IPS DF 6.9 (cell line): ENCODE results near the gene CTDSP2.
"Not testable (repeated sequence)": the region's sequence is repeated elsewhere in the genome, so short reads cannot be mapped to it uniquely, and the experiment has no call there.

Experiments used
- DNase-seq: peaks from one replicate; pipeline ENCODE4 v3.0.0-alpha.2; 2013; ENCODE audit warnings: low read depth, low spot score
- H3K27ac ChIP-seq: one replicate; pipeline ENCODE4 v1.5.1; 2013; ENCODE audit warnings: low read length, control low read depth
- H3K27me3 ChIP-seq: 2 replicates; pipeline ENCODE4 v1.6.1; 2013; ENCODE audit warnings: mild to moderate bottlenecking, low read length; ENCODE audit not compliant: control insufficient read depth, insufficient read depth
- H3K36me3 ChIP-seq: 2 replicates; pipeline ENCODE4 v1.6.1; 2013; ENCODE audit warnings: low read length; ENCODE audit not compliant: control insufficient read depth, insufficient read depth
- H3K4me1 ChIP-seq: 2 replicates; pipeline ENCODE4 v1.6.1; 2013; ENCODE audit warnings: low read length; ENCODE audit not compliant: control insufficient read depth, insufficient read depth
- H3K4me3 ChIP-seq: 2 replicates; pipeline ENCODE4 v1.5.1; 2013; ENCODE audit warnings: mild to moderate bottlenecking, low read length
- H3K9me3 ChIP-seq: 2 replicates; pipeline ENCODE4 v1.6.1; 2013; ENCODE audit warnings: low read length, inconsistent platforms; ENCODE audit not compliant: control insufficient read depth, insufficient read depth
- WGBS: extraction: QIAGEN DNeasy Blood & Tissue Kit; methylation state at CpG from one replicate; pipeline ENCODE4 v1.1.7; 2013; ENCODE audit warnings: mixed read lengths, missing lambda C conversion rate; ENCODE audit not compliant: insufficient read length, insufficient coverage; 5-methylcytosine and 5-hydroxymethylcytosine counted together

CTDSP2 gene

DNA sequence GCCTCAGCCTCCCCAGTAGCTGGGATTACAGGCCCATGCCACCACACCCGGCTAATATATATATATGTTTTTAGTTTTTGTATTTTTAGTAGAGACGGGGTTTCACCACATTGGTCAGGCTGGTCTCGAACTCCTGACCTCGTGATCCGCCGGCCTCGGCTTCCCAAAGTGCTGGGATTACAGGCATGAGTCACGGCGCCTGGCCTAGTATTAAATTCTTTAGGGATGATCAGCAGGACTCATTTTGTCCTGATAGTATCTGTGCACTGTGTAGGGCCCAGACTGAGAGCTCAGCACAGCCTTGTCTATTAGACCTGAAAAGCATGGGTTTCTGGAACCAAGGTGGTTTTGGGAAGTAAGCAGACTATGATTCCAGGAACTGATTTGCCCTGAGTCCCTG is 34.5 kb upstream of the CTDSP2 start:
- not testable (repeated sequence) for H3K4me1 ChIP-seq, DNase-seq, H3K27me3 ChIP-seq, H3K9me3 ChIP-seq, H3K4me3 ChIP-seq, H3K27ac ChIP-seq, H3K36me3 ChIP-seq
- WGBS, result no CpG with 5 or more reads among the region's 9 CpGs

DNA sequence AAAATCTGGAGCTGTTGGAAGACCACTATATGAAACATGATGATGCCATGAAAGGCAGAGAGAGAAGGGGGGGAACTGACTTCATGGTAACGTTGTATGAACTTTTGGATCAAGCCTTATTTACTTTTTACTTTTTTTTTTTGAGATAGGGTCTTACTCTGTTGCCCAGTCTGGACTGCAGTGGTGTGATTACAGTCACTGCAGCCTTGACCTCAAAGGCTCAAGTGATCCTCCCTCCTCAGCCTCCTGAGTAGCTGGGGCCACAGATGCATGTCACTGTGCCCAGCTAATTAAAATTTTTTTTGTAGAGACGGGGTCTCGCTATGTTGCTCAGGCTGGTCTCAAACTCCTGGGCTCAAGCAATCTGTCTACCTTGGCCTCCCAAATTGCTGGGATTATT is 31.3 kb upstream of the CTDSP2 start:
- Histone ChIP-seq H3K36me3 (no peaks in the 10 kb centered on the region), H3K27me3 (no peaks in the 10 kb centered on the region), H3K4me1 (no peaks in the 10 kb centered on the region), H3K4me3 (no peak overlapping the region), H3K27ac (no peak overlapping the region), H3K9me3 (no peaks in the 10 kb centered on the region)
- WGBS, result no CpG with 5 or more reads among the region's 3 CpGs
- DNase-seq, result no peak

DNA sequence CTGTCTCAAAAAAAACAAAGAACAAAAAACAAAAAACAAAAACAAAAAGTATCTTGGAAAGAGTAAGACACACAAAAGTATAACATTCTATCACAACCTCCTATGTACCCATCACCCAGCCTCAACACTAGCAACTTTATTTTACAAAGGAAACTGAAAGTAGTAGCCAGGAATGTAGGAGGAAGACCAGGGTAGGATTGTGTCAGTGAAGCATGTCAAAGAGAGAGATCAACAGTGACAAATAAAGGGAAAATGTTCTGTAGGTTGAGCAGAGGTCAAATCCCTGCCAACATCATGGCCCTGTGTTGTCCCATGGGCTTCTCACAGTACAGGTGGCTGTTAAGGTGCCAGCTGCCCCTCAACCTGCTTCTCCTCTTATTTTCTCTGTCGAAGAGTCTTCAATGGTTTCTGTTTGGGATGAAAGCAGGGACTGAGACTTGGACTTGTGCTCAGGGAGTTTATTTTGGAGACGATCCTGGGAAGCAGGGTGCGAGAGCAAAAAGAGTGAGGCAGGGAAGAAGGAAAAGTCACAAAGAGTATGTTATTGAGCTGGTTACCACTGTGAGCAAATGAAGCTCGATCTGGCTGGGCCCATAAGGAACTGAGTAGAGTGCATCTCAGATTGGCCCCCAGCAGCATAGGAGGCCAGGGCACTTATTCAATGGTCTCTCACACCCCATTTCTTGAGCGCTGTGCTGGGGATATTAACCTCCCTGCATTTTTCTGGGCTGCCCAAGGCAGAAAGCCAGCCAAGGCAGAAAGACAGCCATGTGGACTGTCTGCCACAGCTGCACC is 29.4 kb upstream of the CTDSP2 start:
- H3K4me1 ChIP-seq, result no peaks in the 10 kb centered on the region
- no peak overlapping the region for H3K4me3 ChIP-seq
- H3K36me3 ChIP-seq, result no peaks in the 10 kb centered on the region
- H3K27me3 ChIP-seq, result no peaks in the 10 kb centered on the region
- WGBS, result no CpG with 5 or more reads among the region's 5 CpGs
- no peaks in the 10 kb centered on the region for H3K9me3 ChIP-seq
- H3K27ac ChIP-seq, result no peak overlapping the region
- DNase-seq, result no peak

DNA sequence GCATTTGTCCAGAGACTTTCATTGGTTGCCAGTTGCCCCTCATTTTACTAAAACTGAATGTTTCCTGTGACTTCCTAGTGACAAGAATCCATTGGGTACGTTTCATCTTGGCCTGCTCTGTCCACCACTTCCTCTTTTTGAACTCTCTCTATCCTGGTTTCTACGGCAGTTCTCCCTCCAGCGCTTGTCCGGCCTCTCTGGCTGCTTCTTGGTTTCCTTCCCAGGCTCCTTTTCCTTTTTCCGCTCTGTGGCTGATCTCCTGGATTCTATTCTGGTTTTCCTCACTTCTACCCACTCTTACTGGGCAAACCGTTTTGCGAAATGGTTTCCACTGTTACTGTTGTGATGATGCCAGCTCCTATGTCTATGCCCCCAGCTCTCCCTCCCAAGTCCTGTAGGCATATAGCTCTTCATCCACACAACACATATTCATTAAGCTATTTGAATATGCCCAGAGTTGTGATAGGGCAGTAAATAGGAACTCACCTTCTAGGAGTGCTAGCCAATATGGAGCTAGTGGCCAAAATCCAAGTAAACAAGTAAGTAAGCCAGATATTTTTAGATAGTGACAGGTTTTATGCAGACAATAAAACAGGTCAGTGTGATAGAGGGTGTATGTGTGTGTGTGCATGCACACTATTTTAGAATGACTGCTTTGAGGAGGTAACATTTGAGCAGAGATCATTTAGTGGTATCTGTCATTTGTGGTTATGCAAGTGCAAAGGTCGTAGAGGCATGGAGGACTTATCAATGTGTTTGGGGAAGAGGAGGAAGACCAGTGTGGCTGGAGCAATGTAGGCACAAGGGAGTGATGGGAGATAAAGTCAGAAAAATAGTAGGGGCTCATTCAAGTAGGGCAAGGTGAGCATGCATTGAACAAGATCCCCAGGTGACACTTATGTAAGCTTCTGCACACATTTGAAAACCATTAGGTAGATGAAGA is 27.9 kb upstream of the CTDSP2 start:
- Histone ChIP-seq H3K27ac (no peak overlapping the region), H3K27me3 (no peaks in the 10 kb centered on the region), H3K9me3 (no peaks in the 10 kb centered on the region), H3K4me1 (no peaks in the 10 kb centered on the region), H3K36me3 (no peaks in the 10 kb centered on the region), H3K4me3 (no peak overlapping the region)
- WGBS, result no CpG with 5 or more reads among the region's 8 CpGs
- DNase-seq, result no peak

DNA sequence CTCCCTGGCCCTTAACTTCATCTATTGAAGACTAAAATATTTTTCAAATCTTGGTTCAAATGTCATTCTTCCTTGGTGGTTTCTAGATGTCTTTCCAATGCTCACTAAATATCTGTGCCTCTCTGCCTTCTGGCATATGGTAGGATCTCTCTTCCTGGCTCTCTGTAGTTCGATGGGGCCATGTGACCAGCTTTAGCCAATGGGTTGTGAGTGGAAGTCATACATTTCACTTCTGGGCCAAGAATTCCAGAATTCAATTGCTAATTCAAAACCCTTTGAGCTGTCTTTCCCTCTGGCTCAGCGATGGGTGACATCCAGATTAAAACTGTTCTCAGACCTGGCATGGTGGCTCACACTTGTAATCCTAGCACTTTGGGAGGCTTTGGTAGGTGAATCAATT is 25.8 kb upstream of the CTDSP2 start:
- no peak overlapping the region for H3K27ac ChIP-seq
- DNase-seq, result no peak
- no peaks in the 10 kb centered on the region for H3K36me3 ChIP-seq
- H3K4me1 ChIP-seq, result peaks cover 2% of the 10 kb centered on the region; the same call in 1 of the 2 replicates
- no peaks in the 10 kb centered on the region for H3K9me3 ChIP-seq
- no peak overlapping the region for H3K4me3 ChIP-seq
- whole genome bisulfite sequencing, result no CpG with 5 or more reads among the region's 2 CpGs
- no peaks in the 10 kb centered on the region for H3K27me3 ChIP-seq

DNA sequence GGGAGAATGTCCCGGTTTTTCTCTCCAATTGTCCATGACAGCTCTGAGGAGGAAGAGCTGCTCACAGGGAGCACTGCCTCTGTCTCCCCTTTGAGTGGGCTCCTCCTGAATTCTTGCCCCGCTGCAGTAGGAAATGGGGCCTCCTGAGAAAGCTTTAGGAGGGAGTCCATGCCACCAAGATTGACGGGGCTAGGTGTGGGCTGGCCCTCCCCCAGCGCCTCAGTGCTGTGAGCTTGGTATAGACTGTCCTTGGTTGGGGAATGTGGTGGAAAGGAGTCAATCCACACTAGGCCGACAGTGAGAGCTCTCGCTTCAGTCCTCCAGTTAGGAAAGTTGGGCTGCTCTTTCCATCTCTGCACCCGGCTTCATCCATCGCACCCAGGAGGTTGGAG is 23.4 kb upstream of the CTDSP2 start:
- H3K9me3 ChIP-seq, result no peaks in the 10 kb centered on the region
- DNase-seq, result no peak
- WGBS, result no CpG with 5 or more reads among the region's 8 CpGs
- no peaks in the 10 kb centered on the region; the same call in 1 of the 2 replicates for H3K27me3 ChIP-seq
- no peak overlapping the region for H3K4me3 ChIP-seq
- H3K27ac ChIP-seq, result no peak overlapping the region
- no peaks in the 10 kb centered on the region for H3K36me3 ChIP-seq
- H3K4me1 ChIP-seq, result peaks cover 2% of the 10 kb centered on the region; the same call in 1 of the 2 replicates

- DNase-seq, result no peak
- H3K4me3 ChIP-seq, result no peak overlapping the region
- no CpG with 5 or more reads among the region's 11 CpGs for WGBS
- H3K27ac ChIP-seq, result no peak overlapping the region
- H3K9me3 ChIP-seq, result no peaks in the 10 kb centered on the region
- H3K36me3 ChIP-seq, result no peaks in the 10 kb centered on the region
- peaks cover 2% of the 10 kb centered on the region; the same call in 1 of the 2 replicates for H3K27me3 ChIP-seq
- H3K4me1 ChIP-seq, result peaks cover 4% of the 10 kb centered on the region
These were observed 22.9 kb upstream of the CTDSP2 start for GRCh38 chr12:57869298-57869926.

DNA sequence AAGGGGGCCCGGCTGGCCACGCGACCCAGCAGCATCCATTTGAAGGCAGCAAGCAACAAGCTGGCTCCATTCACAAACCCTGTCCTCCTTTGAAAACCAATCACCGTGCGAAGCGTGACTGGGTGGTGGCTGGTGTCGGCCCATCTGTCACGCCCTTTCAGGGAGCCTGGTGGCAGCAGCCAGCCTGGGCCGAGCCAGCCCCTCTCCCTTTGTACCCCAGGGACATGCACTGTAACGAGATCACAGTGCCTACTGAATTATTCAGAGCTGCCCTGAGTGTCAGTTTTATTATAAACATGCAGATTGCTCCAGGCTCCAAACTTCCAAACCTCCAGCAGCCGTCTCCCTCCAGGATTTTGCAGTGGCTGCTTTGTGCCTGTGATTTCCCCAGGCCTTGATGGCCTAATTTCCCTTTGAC is 22.3 kb upstream of the CTDSP2 start:
- H3K4me1 ChIP-seq, result peaks cover 5% of the 10 kb centered on the region
- peaks cover 2% of the 10 kb centered on the region; the same call in 1 of the 2 replicates for H3K27me3 ChIP-seq
- H3K4me3 ChIP-seq, result no peak overlapping the region
- no peaks in the 10 kb centered on the region for H3K9me3 ChIP-seq
- DNase-seq, result no peak
- H3K27ac ChIP-seq, result no peak overlapping the region
- WGBS, result no CpG with 5 or more reads among the region's 11 CpGs
- no peaks in the 10 kb centered on the region for H3K36me3 ChIP-seq

GRCh38 chr12:57868221-57868620 is 21.7 kb upstream of the CTDSP2 start:
- Histone ChIP-seq H3K4me1 (peaks cover 5% of the 10 kb centered on the region), H3K36me3 (no peaks in the 10 kb centered on the region), H3K27ac (no peak overlapping the region), H3K4me3 (no peak overlapping the region), H3K27me3 (peaks cover 2% of the 10 kb centered on the region; the same call in 1 of the 2 replicates), H3K9me3 (no peaks in the 10 kb centered on the region)
- DNase-seq, result no peak
- WGBS, result no CpG with 5 or more reads among the region's 3 CpGs

- no CpG with 5 or more reads among the region's 3 CpGs for WGBS
- Histone ChIP-seq H3K27ac (no peak overlapping the region), H3K27me3 (peaks cover 2% of the 10 kb centered on the region; the same call in 1 of the 2 replicates), H3K4me3 (no peak overlapping the region), H3K9me3 (no peaks in the 10 kb centered on the region), H3K4me1 (peaks cover 6% of the 10 kb centered on the region), H3K36me3 (no peaks in the 10 kb centered on the region)
- no peak for DNase-seq
These were observed 19.9 kb upstream of the CTDSP2 start for GRCh38 chr12:57866308-57867019.
